DMS79 (cell line): ENCODE results near the gene CUX1.

Experiments
- DNase-seq: peaks from one replicate; lab custom pipeline; 2025; lab: John Stamatoyannopoulos, UW

CUX1 gene

GRCh38 chr7:102073931-102074880, 256.8 kb downstream of the CUX1 start:
- DNase-seq: no peak

GRCh38 chr7:102075126-102075525, 257.7 kb downstream of the CUX1 start:
- no peak for DNase-seq

GRCh38 chr7:102075553-102076135, 258.2 kb downstream of the CUX1 start:
- DNase-seq: no peak

- DNase-seq: no peak
Observed at GRCh38 chr7:102077081-102077480, 259.7 kb downstream of the CUX1 start.

- DNase-seq: no peak
Observed at GRCh38 chr7:102079140-102080018, 262.0 kb downstream of the CUX1 start.

- DNase-seq: no peak
Observed at GRCh38 chr7:102080019-102080433, 262.6 kb downstream of the CUX1 start.

- no peak for DNase-seq
Observed at GRCh38 chr7:102080434-102081243, 263.2 kb downstream of the CUX1 start.

GRCh38 chr7:102081244-102081627, 263.8 kb downstream of the CUX1 start:
- no peak for DNase-seq

GRCh38 chr7:102082693-102083368, 265.4 kb downstream of the CUX1 start:
- no peak for DNase-seq

GRCh38 chr7:102085218-102085772, 267.9 kb downstream of the CUX1 start:
- no peak for DNase-seq

- no peak for DNase-seq
Observed at GRCh38 chr7:102089175-102090098, 272.0 kb downstream of the CUX1 start.

- DNase-seq: no peak
Observed at GRCh38 chr7:102093599-102094315, 276.3 kb downstream of the CUX1 start.

GRCh38 chr7:102094316-102094650, 276.9 kb downstream of the CUX1 start:
- DNase-seq: no peak

- no peak for DNase-seq
Observed at GRCh38 chr7:102095321-102096011, 278.0 kb downstream of the CUX1 start.

- no peak for DNase-seq
Observed at GRCh38 chr7:102096012-102096332, 278.5 kb downstream of the CUX1 start.

- no peak for DNase-seq
Observed at GRCh38 chr7:102096706-102097427, 279.4 kb downstream of the CUX1 start.

GRCh38 chr7:102097601-102098161, 280.3 kb downstream of the CUX1 start:
- no peak for DNase-seq

- no peak for DNase-seq
Observed at GRCh38 chr7:102098986-102099385, 281.6 kb downstream of the CUX1 start.
